ENCODE data around the gene PLCXD3. TPM values are rescaled to one million over a fixed set of nuclear protein-coding genes. Genes with fewer than 3 reads are reported as not detected.
"Not testable (repeated sequence)": the region's sequence is repeated elsewhere in the genome, so short reads cannot be mapped to it uniquely, and the experiment has no call there.

The PLCXD3 gene
- total RNA-seq, 1 donor from 2014 or later: 4.5 TPM

GRCh38 chr5:41485533-41485932, 24.9 kb downstream of the PLCXD3 start:
- DNase-seq (ENCODE audit: low spot score): no peak

GRCh38 chr5:41482715-41483114, 27.7 kb downstream of the PLCXD3 start:
- no peak for DNase-seq (ENCODE audit: low spot score)

- DNase-seq (ENCODE audit: low spot score): no peak
These were observed 28.2 kb downstream of the PLCXD3 start for GRCh38 chr5:41482173-41482572.

- DNase-seq (ENCODE audit: low spot score): not testable (repeated sequence)
These were observed 38.7 kb downstream of the PLCXD3 start for GRCh38 chr5:41471571-41472208.

GRCh38 chr5:41465493-41466171, 44.8 kb downstream of the PLCXD3 start:
- DNase-seq (ENCODE audit: low spot score): no peak

GRCh38 chr5:41459557-41459956, 50.8 kb downstream of the PLCXD3 start:
- DNase-seq (ENCODE audit: low spot score): no peak

GRCh38 chr5:41457094-41457493, 53.3 kb downstream of the PLCXD3 start:
- DNase-seq (ENCODE audit: low spot score): no peak

- no peak for DNase-seq (ENCODE audit: low spot score)
These were observed 57.9 kb downstream of the PLCXD3 start for GRCh38 chr5:41452506-41452905.

- no peak for DNase-seq (ENCODE audit: low spot score)
These were observed 62.5 kb downstream of the PLCXD3 start for GRCh38 chr5:41447650-41448510.

- no peak for DNase-seq (ENCODE audit: low spot score)
These were observed 64.4 kb downstream of the PLCXD3 start for GRCh38 chr5:41445937-41446563.

- no peak for DNase-seq (ENCODE audit: low spot score)
These were observed 75.1 kb downstream of the PLCXD3 start for GRCh38 chr5:41435276-41435675.

- no peak for DNase-seq (ENCODE audit: low spot score)
These were observed 76.7 kb downstream of the PLCXD3 start for GRCh38 chr5:41433552-41434181.

GRCh38 chr5:41432481-41433253, 77.7 kb downstream of the PLCXD3 start:
- no peak for DNase-seq (ENCODE audit: low spot score)

GRCh38 chr5:41427505-41427904, 82.9 kb downstream of the PLCXD3 start:
- no peak for DNase-seq (ENCODE audit: low spot score)

- no peak for DNase-seq (ENCODE audit: low spot score)
These were observed 84.7 kb downstream of the PLCXD3 start for GRCh38 chr5:41425736-41426135.

- no peak for DNase-seq (ENCODE audit: low spot score)
These were observed 89.8 kb downstream of the PLCXD3 start for GRCh38 chr5:41420492-41421067.

GRCh38 chr5:41418220-41419031, 92.0 kb downstream of the PLCXD3 start:
- DNase-seq (ENCODE audit: low spot score): no peak

GRCh38 chr5:41416336-41416735, 94.1 kb downstream of the PLCXD3 start:
- no peak for DNase-seq (ENCODE audit: low spot score)

- no peak for DNase-seq (ENCODE audit: low spot score)
These were observed 95.2 kb downstream of the PLCXD3 start for GRCh38 chr5:41415242-41415641.

- no peak for DNase-seq (ENCODE audit: low spot score)
These were observed 95.8 kb downstream of the PLCXD3 start for GRCh38 chr5:41414598-41414997.

Measured in ureter (tissue), 1 donor.